Measurements from ENCODE around the gene VSTM2B. TPM values are rescaled to one million over a fixed set of nuclear protein-coding genes. Genes with fewer than 3 reads are reported as not detected.

VSTM2B gene
- total RNA-seq, 2 donors from 2014 or later: not detected

GRCh38 chr19:29492769-29493168 is 33.0 kb upstream of the VSTM2B start:
- DNase-seq: no peak
- intact Hi-C loops (cut with DNase I): no loop called here
- no peak for ATAC-seq

- no peak for DNase-seq
- intact Hi-C loops (cut with DNase I): no loop called here
- ATAC-seq: no peak
These were observed 30.7 kb upstream of the VSTM2B start for GRCh38 chr19:29495091-29495490.

- DNase-seq: no peak
These were observed 29.8 kb upstream of the VSTM2B start for GRCh38 chr19:29495901-29496441.

GRCh38 chr19:29497241-29497640 is 28.6 kb upstream of the VSTM2B start:
- no peak for DNase-seq
- ATAC-seq: no peak
- intact Hi-C loops (cut with DNase I): no loop called here

More at GRCh38 chr19:29495901-29496441, 29.8 kb upstream of the VSTM2B start:
- intact Hi-C loops (cut with DNase I): no loop called here
- ATAC-seq: no peak

GRCh38 chr19:29497686-29498436 is 27.9 kb upstream of the VSTM2B start:
- intact Hi-C loops (cut with DNase I): no loop called here
- ATAC-seq (no peak), DNase-seq (no peak)

- ATAC-seq: no peak
- intact Hi-C loops (cut with DNase I): no loop called here
These were observed 26.4 kb upstream of the VSTM2B start for GRCh38 chr19:29499261-29499920.

GRCh38 chr19:29499921-29500590 is 25.7 kb upstream of the VSTM2B start:
- intact Hi-C loops (cut with DNase I): no loop called here
- no peak for DNase-seq

More at GRCh38 chr19:29499261-29499920, 26.4 kb upstream of the VSTM2B start:
- no peak for DNase-seq

GRCh38 chr19:29501816-29502580 is 23.8 kb upstream of the VSTM2B start:
- intact Hi-C loops (cut with DNase I): no loop called here
- DNase-seq (no peak), ATAC-seq (no peak)

More at GRCh38 chr19:29499921-29500590, 25.7 kb upstream of the VSTM2B start:
- ATAC-seq: no peak

- DNase-seq: no peak
- ATAC-seq: no peak
- intact Hi-C loops (cut with DNase I): no loop called here
These were observed 23.3 kb upstream of the VSTM2B start for GRCh38 chr19:29502581-29502850.

- ATAC-seq (no peak), DNase-seq (no peak)
- intact Hi-C loops (cut with DNase I): no loop called here
These were observed 22.5 kb upstream of the VSTM2B start for GRCh38 chr19:29503140-29503758.

GRCh38 chr19:29503785-29504184 is 22.0 kb upstream of the VSTM2B start:
- DNase-seq (no peak), ATAC-seq (no peak)
- intact Hi-C loops (cut with DNase I): no loop called here

GRCh38 chr19:29504454-29504853 is 21.3 kb upstream of the VSTM2B start:
- ATAC-seq (no peak), DNase-seq (no peak)
- intact Hi-C loops (cut with DNase I): no loop called here

GRCh38 chr19:29505097-29505824 is 20.5 kb upstream of the VSTM2B start:
- ATAC-seq (no peak), DNase-seq (no peak)
- intact Hi-C loops (cut with DNase I): no loop called here

GRCh38 chr19:29506619-29506911 is 19.2 kb upstream of the VSTM2B start:
- ATAC-seq: no peak
- intact Hi-C loops (cut with DNase I): no loop called here
- no peak for DNase-seq

GRCh38 chr19:29507081-29507860 is 18.5 kb upstream of the VSTM2B start:
- intact Hi-C loops (cut with DNase I): no loop called here
- ATAC-seq (no peak), DNase-seq (no peak)

GRCh38 chr19:29508181-29508580 is 17.6 kb upstream of the VSTM2B start:
- intact Hi-C loops (cut with DNase I): no loop called here
- ATAC-seq (no peak), DNase-seq (no peak)

GRCh38 chr19:29509456-29509855 is 16.3 kb upstream of the VSTM2B start:
- intact Hi-C loops (cut with DNase I): no loop called here
- no peak for ATAC-seq
- DNase-seq: no peak

GRCh38 chr19:29510701-29511265 is 15.0 kb upstream of the VSTM2B start:
- DNase-seq (no peak), ATAC-seq (no peak)
- intact Hi-C loops (cut with DNase I): no loop called here
